ENCODE data around the gene PLXDC2.

Gene PLXDC2

DNA sequence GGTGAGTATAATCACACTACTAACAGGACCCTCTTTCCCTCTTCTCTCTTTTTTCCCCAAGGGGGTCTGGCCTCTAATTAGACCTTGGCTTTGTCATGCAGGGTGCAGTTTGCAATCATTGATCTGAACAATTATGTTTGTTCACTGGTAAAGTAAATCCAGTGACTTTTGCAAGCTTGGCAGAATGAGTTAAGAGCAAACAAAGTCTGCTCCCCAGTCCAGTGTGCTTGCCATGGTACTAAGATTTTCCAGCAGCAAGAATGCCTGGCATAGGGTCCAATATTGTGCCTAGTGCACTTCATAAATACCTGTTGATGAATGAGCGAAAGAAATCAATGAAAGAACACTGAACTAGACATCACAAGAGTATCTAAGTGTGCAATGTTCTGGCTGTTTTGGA, 43.9 kb downstream of the PLXDC2 start:
- peaks cover 5% of the 10 kb centered on the region; the same call in 1 of the 2 replicates for H3K4me1 ChIP-seq (ENCODE audit: insufficient read depth, low read length)
- no peaks in the 10 kb centered on the region for H3K9me3 ChIP-seq (ENCODE audit: insufficient read depth, low read depth, low read length)
- no peak overlapping the region for H3K27ac ChIP-seq (ENCODE audit: low read depth, low read length)
- no peak overlapping the region for H3K4me3 ChIP-seq (ENCODE audit: low read length)
- no peaks in the 10 kb centered on the region for H3K27me3 ChIP-seq (ENCODE audit: insufficient read depth, low read length)
- WGBS: 91% methylated on average over 1 of the region's 1 CpG
- H3K9ac ChIP-seq (ENCODE audit: low read depth, low read length): no peak overlapping the region
- no peaks in the 10 kb centered on the region for H3K36me3 ChIP-seq (ENCODE audit: insufficient read depth, low read length)

DNA sequence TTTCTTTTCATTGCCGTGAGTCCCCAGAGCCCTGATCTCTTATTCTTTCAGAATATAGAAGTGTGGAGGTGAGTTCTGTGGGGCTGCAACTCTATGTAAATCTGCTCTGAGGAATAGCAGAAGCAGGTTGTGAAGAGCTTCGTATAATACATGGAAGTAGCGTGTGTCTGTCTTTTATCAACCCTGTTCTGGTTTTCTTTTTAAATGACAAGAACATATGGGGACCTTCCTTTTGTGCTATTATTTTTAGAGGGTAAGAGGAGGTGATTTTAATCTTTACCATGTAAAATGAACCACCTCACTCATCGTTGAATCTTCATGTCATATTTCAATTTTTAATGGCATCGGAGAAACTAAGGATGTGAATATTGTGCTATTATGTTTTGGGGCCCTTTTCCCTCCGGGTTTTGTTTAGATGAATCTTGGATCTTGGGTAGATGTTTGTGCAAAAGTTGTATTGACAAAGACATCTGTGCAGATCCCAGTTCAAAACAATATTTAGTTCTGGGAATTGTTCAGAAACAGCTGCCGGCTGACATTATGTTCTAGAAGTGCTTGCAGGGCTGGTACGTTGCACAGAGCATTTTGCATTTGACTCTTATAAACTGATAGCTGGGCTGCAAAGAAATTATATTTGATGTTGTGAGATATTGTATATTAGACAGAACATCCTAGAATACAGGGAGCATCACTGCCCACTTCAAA, 46.7 kb downstream of the PLXDC2 start:
- Histone ChIP-seq H3K9me3 (ENCODE audit: insufficient read depth, low read depth, low read length) (no peaks in the 10 kb centered on the region), H3K27ac (ENCODE audit: low read depth, low read length) (no peak overlapping the region), H3K9ac (ENCODE audit: low read depth, low read length) (no peak overlapping the region), H3K27me3 (ENCODE audit: insufficient read depth, low read length) (no peaks in the 10 kb centered on the region), H3K4me1 (ENCODE audit: insufficient read depth, low read length) (peaks cover 5% of the 10 kb centered on the region; the same call in 1 of the 2 replicates), H3K36me3 (ENCODE audit: insufficient read depth, low read length) (no peaks in the 10 kb centered on the region), H3K4me3 (ENCODE audit: low read length) (no peak overlapping the region)
- WGBS: 90% methylated on average over 7 of the region's 8 CpGs

DNA sequence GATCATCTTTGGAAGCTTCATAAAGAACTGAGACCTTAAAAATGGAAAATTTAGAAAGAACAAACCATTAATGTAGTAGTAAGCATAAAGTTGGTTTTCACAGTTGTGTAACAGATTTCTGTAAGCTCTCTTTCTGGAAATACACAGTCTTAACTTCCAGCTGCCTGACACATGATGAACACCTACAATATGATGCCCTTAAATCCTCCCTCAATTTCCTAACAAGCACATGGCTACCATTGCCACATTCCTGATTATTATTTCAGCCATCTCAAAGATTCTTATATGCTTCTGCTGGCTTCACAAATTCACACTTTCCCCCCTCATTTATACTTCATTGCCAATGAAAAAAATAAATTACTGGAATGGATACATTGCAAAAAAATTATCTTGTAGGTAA, 49.4 kb downstream of the PLXDC2 start:
- no peak overlapping the region for H3K9ac ChIP-seq (ENCODE audit: low read depth, low read length)
- H3K27me3 ChIP-seq (ENCODE audit: insufficient read depth, low read length): no peaks in the 10 kb centered on the region
- no peak overlapping the region for H3K27ac ChIP-seq (ENCODE audit: low read depth, low read length)
- H3K4me3 ChIP-seq (ENCODE audit: low read length): no peak overlapping the region
- no peaks in the 10 kb centered on the region for H3K36me3 ChIP-seq (ENCODE audit: insufficient read depth, low read length)
- no peaks in the 10 kb centered on the region for H3K4me1 ChIP-seq (ENCODE audit: insufficient read depth, low read length)
- H3K9me3 ChIP-seq (ENCODE audit: insufficient read depth, low read depth, low read length): no peaks in the 10 kb centered on the region

DNA sequence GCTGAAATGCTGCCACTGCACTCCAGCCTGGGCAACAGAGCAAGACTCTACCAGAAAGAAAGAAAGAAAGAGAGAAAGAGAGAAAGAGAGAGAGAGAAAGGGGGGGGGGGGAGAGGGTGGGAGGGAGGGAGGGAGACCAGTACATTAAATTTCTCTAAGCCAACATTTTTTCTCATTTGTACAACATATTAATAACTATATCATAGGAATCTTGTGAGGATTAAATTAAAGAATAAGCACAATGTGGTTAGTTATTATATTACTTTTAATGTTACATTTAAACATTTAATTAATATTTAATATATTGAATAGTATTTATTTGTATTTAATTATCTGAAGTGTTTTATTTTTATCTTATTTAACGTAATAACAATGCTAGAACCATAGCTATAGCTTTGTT, 53.1 kb downstream of the PLXDC2 start:
- no peaks in the 10 kb centered on the region for H3K27me3 ChIP-seq (ENCODE audit: insufficient read depth, low read length)
- H3K27ac ChIP-seq (ENCODE audit: low read depth, low read length): no peak overlapping the region
- WGBS: no CpG with 5 or more reads among the region's 1 CpG
- no peaks in the 10 kb centered on the region for H3K9me3 ChIP-seq (ENCODE audit: insufficient read depth, low read depth, low read length)
- H3K9ac ChIP-seq (ENCODE audit: low read depth, low read length): no peak overlapping the region
- H3K36me3 ChIP-seq (ENCODE audit: insufficient read depth, low read length): no peaks in the 10 kb centered on the region
- H3K4me3 ChIP-seq (ENCODE audit: low read length): no peak overlapping the region
- no peaks in the 10 kb centered on the region for H3K4me1 ChIP-seq (ENCODE audit: insufficient read depth, low read length)

DNA sequence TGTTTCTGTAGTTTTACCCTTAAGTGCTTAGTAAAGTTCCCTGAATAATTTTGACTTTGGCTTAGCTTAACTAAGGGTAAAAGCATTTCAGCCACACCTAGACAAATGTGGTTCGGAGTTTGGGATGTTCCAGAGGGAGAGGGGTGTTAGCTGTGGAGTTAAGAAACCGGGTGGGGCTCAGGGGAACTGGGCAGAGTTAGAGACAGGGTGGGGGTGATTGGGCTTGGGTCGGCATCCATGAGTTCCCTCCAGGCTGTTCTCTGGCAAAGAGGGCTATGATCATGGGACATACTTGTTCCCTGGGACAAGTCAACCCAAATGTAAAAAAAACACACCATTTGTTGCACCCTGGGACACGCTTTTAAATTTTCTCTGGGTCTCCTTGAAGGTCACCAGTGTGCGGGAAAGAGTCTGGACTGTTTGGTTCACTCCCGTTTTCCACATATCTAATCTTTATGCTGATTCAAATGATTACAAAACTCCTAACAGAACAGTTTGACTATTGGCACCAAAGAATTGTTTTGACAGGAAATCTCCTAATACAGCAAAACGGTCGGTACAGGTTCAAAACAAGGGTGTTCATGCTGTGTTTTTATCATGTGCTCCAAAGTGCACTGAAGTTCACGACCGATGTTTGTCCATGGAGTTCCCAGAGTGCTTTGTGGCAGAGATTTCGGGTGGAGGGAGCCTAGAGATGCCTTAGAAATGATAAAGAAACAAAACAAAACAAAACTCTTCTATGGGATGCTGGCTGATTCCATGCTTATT, 56.5 kb downstream of the PLXDC2 start:
- WGBS: 93% methylated on average over 11 of the region's 11 CpGs
- Histone ChIP-seq H3K27me3 (ENCODE audit: insufficient read depth, low read length) (no peaks in the 10 kb centered on the region), H3K36me3 (ENCODE audit: insufficient read depth, low read length) (no peaks in the 10 kb centered on the region), H3K9ac (ENCODE audit: low read depth, low read length) (no peak overlapping the region), H3K4me1 (ENCODE audit: insufficient read depth, low read length) (peaks cover 10% of the 10 kb centered on the region; the same call in 1 of the 2 replicates), H3K4me3 (ENCODE audit: low read length) (no peak overlapping the region), H3K9me3 (ENCODE audit: insufficient read depth, low read depth, low read length) (no peaks in the 10 kb centered on the region), H3K27ac (ENCODE audit: low read depth, low read length) (no peak overlapping the region)

DNA sequence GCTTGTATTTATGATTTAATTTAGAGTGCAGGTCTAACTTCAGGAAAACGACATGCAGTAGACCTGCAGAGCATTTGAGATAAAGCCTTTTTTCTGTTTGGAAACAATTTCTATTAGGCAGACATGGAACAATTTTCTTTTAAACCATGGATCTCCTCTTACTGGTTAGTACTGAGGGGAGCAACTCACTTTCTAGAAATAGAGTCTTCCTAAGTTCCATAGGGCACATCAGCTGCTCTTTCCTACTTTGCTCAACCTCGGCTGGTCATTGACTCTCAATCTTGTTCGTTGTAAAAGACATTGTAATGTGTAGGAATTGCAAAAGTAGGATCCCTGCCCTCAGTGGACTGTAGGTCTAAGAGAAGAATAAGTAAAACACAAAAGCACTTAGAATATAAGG, 58.0 kb downstream of the PLXDC2 start:
- no peak overlapping the region for H3K4me3 ChIP-seq (ENCODE audit: low read length)
- WGBS: 80% methylated on average over 3 of the region's 3 CpGs
- no peaks in the 10 kb centered on the region for H3K9me3 ChIP-seq (ENCODE audit: insufficient read depth, low read depth, low read length)
- H3K27ac ChIP-seq (ENCODE audit: low read depth, low read length): no peak overlapping the region
- no peaks in the 10 kb centered on the region for H3K27me3 ChIP-seq (ENCODE audit: insufficient read depth, low read length)
- H3K36me3 ChIP-seq (ENCODE audit: insufficient read depth, low read length): no peaks in the 10 kb centered on the region
- no peak overlapping the region for H3K9ac ChIP-seq (ENCODE audit: low read depth, low read length)
- H3K4me1 ChIP-seq (ENCODE audit: insufficient read depth, low read length): peaks cover 10% of the 10 kb centered on the region; the same call in 1 of the 2 replicates

DNA sequence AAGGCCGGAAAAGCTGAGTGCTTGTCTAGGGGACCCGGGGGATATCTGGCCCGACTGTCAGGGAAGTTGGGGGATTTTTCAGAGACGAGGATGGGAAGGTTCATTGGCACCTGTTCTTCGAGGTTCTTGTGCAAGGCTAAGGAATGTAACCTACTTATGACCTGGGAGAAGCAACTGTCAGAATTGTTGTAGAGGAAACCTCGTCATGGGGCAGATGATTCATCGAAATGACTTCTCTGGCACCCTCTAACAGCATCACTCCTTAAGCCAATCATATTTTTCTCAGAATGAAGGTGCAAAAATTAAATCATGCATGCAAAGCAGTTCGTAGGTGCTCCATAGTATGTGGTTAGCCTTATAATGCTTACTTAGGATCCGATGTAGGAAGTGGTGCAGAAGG, 58.6 kb downstream of the PLXDC2 start:
- H3K4me3 ChIP-seq (ENCODE audit: low read length): no peak overlapping the region
- 93% methylated on average over 9 of the region's 9 CpGs for WGBS

DNA sequence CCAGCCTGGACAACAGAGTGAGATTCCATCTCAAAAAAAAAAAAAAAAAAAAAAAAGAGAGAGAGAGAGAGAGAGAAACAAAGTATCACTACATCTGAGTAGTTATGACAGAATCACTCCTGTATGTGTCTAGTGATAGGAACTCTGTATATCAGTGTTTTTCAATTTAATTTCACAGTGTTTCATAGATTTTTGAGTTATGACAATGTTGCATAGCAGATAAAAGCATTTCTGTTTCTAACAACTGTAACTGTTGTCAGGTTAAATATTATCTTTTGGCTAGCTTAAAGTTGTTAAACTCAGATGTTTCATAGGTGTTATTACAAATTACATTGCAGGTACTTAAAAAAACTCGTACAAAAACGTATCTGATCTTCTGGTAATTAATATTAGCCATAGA, 60.3 kb downstream of the PLXDC2 start:
- Histone ChIP-seq H3K9ac (ENCODE audit: low read depth, low read length) (no peak overlapping the region), H3K4me1 (ENCODE audit: insufficient read depth, low read length) (peaks cover 10% of the 10 kb centered on the region; the same call in 1 of the 2 replicates), H3K27me3 (ENCODE audit: insufficient read depth, low read length) (no peaks in the 10 kb centered on the region), H3K36me3 (ENCODE audit: insufficient read depth, low read length) (no peaks in the 10 kb centered on the region), H3K9me3 (ENCODE audit: insufficient read depth, low read depth, low read length) (no peaks in the 10 kb centered on the region), H3K4me3 (ENCODE audit: low read length) (no peak overlapping the region), H3K27ac (ENCODE audit: low read depth, low read length) (no peak overlapping the region)
- WGBS: 100% methylated on average over 1 of the region's 2 CpGs

More for the DNA sequence above, 58.6 kb downstream of the PLXDC2 start:
- Histone ChIP-seq H3K27me3 (ENCODE audit: insufficient read depth, low read length) (no peaks in the 10 kb centered on the region), H3K27ac (ENCODE audit: low read depth, low read length) (no peak overlapping the region), H3K36me3 (ENCODE audit: insufficient read depth, low read length) (no peaks in the 10 kb centered on the region), H3K4me1 (ENCODE audit: insufficient read depth, low read length) (peaks cover 10% of the 10 kb centered on the region; the same call in 1 of the 2 replicates), H3K9me3 (ENCODE audit: insufficient read depth, low read depth, low read length) (no peaks in the 10 kb centered on the region), H3K9ac (ENCODE audit: low read depth, low read length) (no peak overlapping the region)

DNA sequence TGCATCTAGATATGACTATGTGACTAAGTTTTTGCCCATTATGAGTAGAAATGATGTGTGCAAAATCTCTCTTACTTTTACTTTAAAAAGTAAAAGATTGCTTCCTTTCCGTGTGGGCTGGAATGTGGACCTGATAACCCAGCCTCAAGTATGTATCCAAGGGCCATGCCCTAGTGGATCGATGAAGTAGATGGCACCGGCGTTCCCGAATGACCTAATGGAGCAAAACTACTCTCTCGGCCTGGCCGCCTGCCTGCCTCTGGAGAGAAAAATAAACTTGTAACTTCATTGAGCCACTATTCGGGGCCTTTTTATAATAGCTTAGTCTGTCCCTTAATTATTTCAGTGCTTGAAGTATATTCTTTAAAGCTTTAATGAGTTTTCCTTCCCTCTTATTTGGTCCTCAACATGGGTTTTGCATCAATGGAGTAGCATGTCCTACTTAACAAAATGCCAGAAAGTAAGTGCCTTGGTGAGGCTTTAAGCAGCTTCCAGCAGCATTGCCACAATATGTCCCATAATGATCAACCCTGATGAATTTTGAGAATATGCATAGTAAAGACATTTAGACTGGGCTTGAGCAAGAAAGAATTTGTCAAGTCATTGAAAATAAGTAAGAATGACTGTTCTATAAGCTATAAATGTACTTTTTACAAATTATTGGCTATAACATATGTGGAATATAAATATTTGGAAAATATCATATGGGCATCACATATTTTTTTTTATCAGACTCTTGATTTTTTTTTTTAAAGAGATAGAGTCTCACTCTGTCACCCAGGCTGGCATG, 61.4 kb downstream of the PLXDC2 start:
- H3K27me3 ChIP-seq (ENCODE audit: insufficient read depth, low read length): no peaks in the 10 kb centered on the region
- WGBS: 93% methylated on average over 8 of the region's 8 CpGs
- H3K4me1 ChIP-seq (ENCODE audit: insufficient read depth, low read length): peaks cover 10% of the 10 kb centered on the region; the same call in 1 of the 2 replicates
- H3K36me3 ChIP-seq (ENCODE audit: insufficient read depth, low read length): no peaks in the 10 kb centered on the region
- H3K27ac ChIP-seq (ENCODE audit: low read depth, low read length): no peak overlapping the region
- H3K9ac ChIP-seq (ENCODE audit: low read depth, low read length): no peak overlapping the region
- no peak overlapping the region for H3K4me3 ChIP-seq (ENCODE audit: low read length)
- no peaks in the 10 kb centered on the region for H3K9me3 ChIP-seq (ENCODE audit: insufficient read depth, low read depth, low read length)

DNA sequence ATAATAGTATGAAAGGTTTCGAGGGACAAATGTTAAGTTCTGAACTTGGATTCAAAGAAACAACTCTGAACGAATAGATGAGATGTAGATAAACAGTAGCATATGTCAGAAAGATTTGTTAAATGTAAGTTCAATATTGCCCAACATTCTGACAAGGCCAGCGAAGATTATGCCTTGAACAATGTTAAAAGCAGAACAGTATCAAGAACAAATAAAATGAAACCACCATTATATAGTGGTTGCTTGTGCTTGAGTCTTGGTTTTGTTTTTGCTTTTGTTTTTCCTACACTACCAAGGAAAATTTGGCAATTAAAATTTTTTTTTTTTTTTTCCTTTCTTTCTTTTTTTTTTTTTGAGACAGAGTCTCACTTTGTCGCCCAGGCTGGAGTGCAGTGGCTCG, 66.4 kb downstream of the PLXDC2 start:
- over 99% methylated on average over 2 of the region's 5 CpGs for WGBS
- no peaks in the 10 kb centered on the region for H3K4me1 ChIP-seq (ENCODE audit: insufficient read depth, low read length)
- no peak overlapping the region for H3K27ac ChIP-seq (ENCODE audit: low read depth, low read length)
- H3K4me3 ChIP-seq (ENCODE audit: low read length): no peak overlapping the region
- no peaks in the 10 kb centered on the region for H3K27me3 ChIP-seq (ENCODE audit: insufficient read depth, low read length)
- H3K9ac ChIP-seq (ENCODE audit: low read depth, low read length): no peak overlapping the region
- H3K36me3 ChIP-seq (ENCODE audit: insufficient read depth, low read length): no peaks in the 10 kb centered on the region
- no peaks in the 10 kb centered on the region for H3K9me3 ChIP-seq (ENCODE audit: insufficient read depth, low read depth, low read length)

DNA sequence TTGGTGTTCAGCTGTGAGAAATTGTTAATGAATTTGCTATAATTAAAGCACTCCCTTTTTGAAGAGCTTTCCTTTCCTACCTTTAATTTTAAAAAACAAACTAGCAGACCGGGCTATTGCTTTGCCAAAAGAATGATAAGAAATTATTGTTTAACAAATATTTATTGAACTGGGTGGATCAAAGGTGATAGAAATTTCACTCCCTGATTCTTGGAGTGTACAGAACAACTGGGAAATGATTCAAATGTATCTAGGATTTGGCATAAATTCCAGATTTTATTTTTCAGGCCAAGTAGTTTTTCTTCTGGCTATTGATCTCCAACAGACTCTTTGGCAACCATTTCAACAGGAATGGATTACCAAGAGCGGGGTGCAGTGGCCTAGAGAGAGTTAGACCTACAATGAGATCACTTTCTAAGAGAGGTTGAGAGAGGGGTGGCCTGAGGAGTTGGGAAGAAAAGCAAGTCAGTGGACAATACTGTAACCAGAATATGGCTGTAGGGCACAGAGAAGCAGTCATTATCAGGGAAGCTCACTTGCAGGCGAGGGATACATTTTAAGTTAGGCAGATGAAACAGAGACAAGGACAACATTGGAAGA, 71.9 kb downstream of the PLXDC2 start:
- Histone ChIP-seq H3K9ac (ENCODE audit: low read depth, low read length) (no peak overlapping the region), H3K4me1 (ENCODE audit: insufficient read depth, low read length) (peaks cover 30% of the 10 kb centered on the region), H3K9me3 (ENCODE audit: insufficient read depth, low read depth, low read length) (no peaks in the 10 kb centered on the region), H3K4me3 (ENCODE audit: low read length) (no peak overlapping the region), H3K27ac (ENCODE audit: low read depth, low read length) (no peak overlapping the region), H3K27me3 (ENCODE audit: insufficient read depth, low read length) (no peaks in the 10 kb centered on the region), H3K36me3 (ENCODE audit: insufficient read depth, low read length) (no peaks in the 10 kb centered on the region)
- 94% methylated on average over 3 of the region's 3 CpGs for WGBS
